Kidney (tissue), 14 donors: ENCODE measurements around the gene ADCY6. TPM values are rescaled to one million over a fixed set of nuclear protein-coding genes. Genes with fewer than 3 reads are reported as not detected.

Source experiments
- DNase-seq, 5 donors: peaks; one replicate each; pipeline ENCODE4 v3.0.0-alpha.2; 2013 to 2020
- FAIRE-seq: peaks from 2 replicates; lab custom pipeline; 2012; peaks lifted over from hg19 to GRCh38; lab: Jason Lieb, UNC
- H3K27ac ChIP-seq, 2 donors: one replicate each; pipeline ENCODE4 v1.7.0; 2013; ENCODE audit warnings: low read depth in 2 of 2, low read length in 2 of 2, inconsistent platforms in 1 of 2
- H3K27me3 ChIP-seq: one replicate; pipeline ENCODE4 v1.7.1; 2013; ENCODE audit warnings: low read length, inconsistent platforms; ENCODE audit not compliant: control insufficient read depth, insufficient read depth
- H3K36me3 ChIP-seq, 3 donors: one replicate each; pipeline versions ENCODE4 v1.7.0 to v1.7.1; 2013; ENCODE audit warnings: low read length in 3 of 3, control low read depth in 1 of 3, inconsistent platforms in 1 of 3; ENCODE audit not compliant: insufficient read depth in 3 of 3, control insufficient read depth in 2 of 3
- H3K4me1 ChIP-seq, 3 donors: one replicate each; pipeline versions ENCODE4 v1.7.0 to v1.7.1; 2013; ENCODE audit warnings: low read length in 3 of 3, inconsistent platforms in 1 of 3, low read depth in 1 of 3; ENCODE audit not compliant: control insufficient read depth in 2 of 3, insufficient read depth in 2 of 3
- H3K4me3 ChIP-seq, 3 donors: one replicate each; pipeline versions ENCODE4 v1.7.0 to v1.8.1; 2013; ENCODE audit warnings: low read length in 3 of 3, control low read depth in 1 of 3, inconsistent platforms in 1 of 3
- H3K9ac ChIP-seq, 3 donors: one replicate each; pipeline versions ENCODE4 v1.7.0 to v1.7.1; 2013; ENCODE audit warnings: low read length in 3 of 3, control low read depth in 1 of 3, inconsistent platforms in 1 of 3
- H3K9me3 ChIP-seq, 3 donors: one replicate each; pipeline versions ENCODE4 v1.7.0 to v1.7.1; 2013; ENCODE audit warnings: low read length in 3 of 3, control low read depth in 1 of 3, inconsistent platforms in 1 of 3; ENCODE audit not compliant: control insufficient read depth in 2 of 3, insufficient read depth in 1 of 3
- CTCF ChIP-seq: IDR thresholded peaks from 3 replicates; pipeline ENCODE4 v1.5.1; 2012; ENCODE audit warnings: mild to moderate bottlenecking, moderate library complexity, borderline replicate concordance; ENCODE audit not compliant: insufficient read depth; ENCODE audit errors: extremely low read depth
- intact Hi-C: fragments of 100-400 bp; cut with DNase I; formaldehyde crosslinking; loops from one replicate; pipeline ENCODE4 v1.11.1; 2022
- polyA plus RNA-seq: library from polyadenylated mRNA; stranded (reverse); fragments of 350-450 nt; fragmentation: Illumina TruSeq; extraction: RNeasy Lipid Tissue Mini Kit (QIAGEN cat#74804); gene quantifications from one replicate; pipeline ENCODE4 v1.2.3, GENCODE V29; 2014; ENCODE audit warnings: low read depth, low replicate concordance; ENCODE audit not compliant: insufficient read depth
- total RNA-seq: library from RNA; stranded (reverse); fragmentation: NEBNext Ultra II Directional; extraction: Animal tissue kit (Norgen Biotek cat#: 25700); gene quantifications from one replicate; pipeline ENCODE4 v1.2.1, GENCODE V29; 2021
- donor health status: control.
- donor health status: control.
- donor health status: control.
- donor health status: control.
- donor health status: control.
- donor health status: DM: yes; HTN: yes; CAD: no.
- donor health status: Normal renal cell carcinoma (clear cell type).

ADCY6 gene
- total and polyA plus RNA-seq, 2 donors from 2014 or later, result 27.3 to 66.9 TPM

GRCh38 chr12:48773686-48774085 is 15.2 kb downstream of the ADCY6 start:
- H3K9me3 ChIP-seq, result no peaks in the 10 kb centered on the region
- intact Hi-C loops, result no loop called here
- no peak overlapping the region for H3K9ac ChIP-seq
- H3K27me3 ChIP-seq, result no peaks in the 10 kb centered on the region
- TF ChIP-seq CTCF, result no peak
- DNase-seq (peak in 1 of 5 donors; percentile 65), FAIRE-seq (no peak)
- H3K4me1 ChIP-seq, result no peaks in the 10 kb centered on the region
- H3K36me3 ChIP-seq, result peaks cover 5 to 68% (median 49%) of the 10 kb centered on the region in 3 donors
- no peak overlapping the region for H3K4me3 ChIP-seq
- H3K27ac ChIP-seq, result no peak overlapping the region

GRCh38 chr12:48771588-48772112 is 17.2 kb downstream of the ADCY6 start:
- no peaks in the 10 kb centered on the region for H3K9me3 ChIP-seq
- H3K4me1 ChIP-seq, result peaks cover 0 to under 1% (median 0%) of the 10 kb centered on the region in 3 donors
- H3K9ac ChIP-seq, result no peak overlapping the region
- no peaks in the 10 kb centered on the region for H3K27me3 ChIP-seq
- no peak for FAIRE-seq
- no peak overlapping the region for H3K27ac ChIP-seq
- intact Hi-C loops, result no loop called here
- peaks cover 5 to 74% (median 54%) of the 10 kb centered on the region in 3 donors for H3K36me3 ChIP-seq
- DNase-seq, result no peak
- no peak overlapping the region for H3K4me3 ChIP-seq
- TF ChIP-seq CTCF, result no peak

- Histone ChIP-seq H3K9me3 (no peaks in the 10 kb centered on the region), H3K27ac (no peak overlapping the region), H3K4me1 (peaks cover 0 to 4% (median 0%) of the 10 kb centered on the region in 3 donors), H3K4me3 (no peak overlapping the region), H3K9ac (no peak overlapping the region), H3K27me3 (no peaks in the 10 kb centered on the region), H3K36me3 (peaks cover 5 to 74% (median 54%) of the 10 kb centered on the region in 3 donors)
- DNase-seq, result no peak
- no peak for TF ChIP-seq CTCF
- intact Hi-C loops, result no loop called here
- no peak for FAIRE-seq
These were observed 18.1 kb downstream of the ADCY6 start for GRCh38 chr12:48770756-48771155.

- peaks cover 0 to 4% (median 0%) of the 10 kb centered on the region in 3 donors for H3K4me1 ChIP-seq
- H3K27ac ChIP-seq, result no peak overlapping the region
- FAIRE-seq (no peak), DNase-seq (no peak)
- H3K27me3 ChIP-seq, result no peaks in the 10 kb centered on the region
- intact Hi-C loops, result no loop called here
- no peak for TF ChIP-seq CTCF
- no peak overlapping the region for H3K4me3 ChIP-seq
- H3K36me3 ChIP-seq, result peaks cover 5 to 56% (median 46%) of the 10 kb centered on the region in 3 donors
- H3K9me3 ChIP-seq, result no peaks in the 10 kb centered on the region
- no peak overlapping the region for H3K9ac ChIP-seq
These were observed 20.2 kb downstream of the ADCY6 start for GRCh38 chr12:48768736-48769135.
